ENCODE results near the gene AGPAT4. TPM values are rescaled to one million over a fixed set of nuclear protein-coding genes. Genes with fewer than 3 reads are reported as not detected.
A peak's percentile ranks its signal among the peaks of the same experiment; 100 is the strongest.
"Not testable (repeated sequence)": the region's sequence is repeated elsewhere in the genome, so short reads cannot be mapped to it uniquely, and the experiment has no call there.

The AGPAT4 gene
- 1 to 10 TPM; 1.9 to 2.5 TPM for total RNA-seq

DNA sequence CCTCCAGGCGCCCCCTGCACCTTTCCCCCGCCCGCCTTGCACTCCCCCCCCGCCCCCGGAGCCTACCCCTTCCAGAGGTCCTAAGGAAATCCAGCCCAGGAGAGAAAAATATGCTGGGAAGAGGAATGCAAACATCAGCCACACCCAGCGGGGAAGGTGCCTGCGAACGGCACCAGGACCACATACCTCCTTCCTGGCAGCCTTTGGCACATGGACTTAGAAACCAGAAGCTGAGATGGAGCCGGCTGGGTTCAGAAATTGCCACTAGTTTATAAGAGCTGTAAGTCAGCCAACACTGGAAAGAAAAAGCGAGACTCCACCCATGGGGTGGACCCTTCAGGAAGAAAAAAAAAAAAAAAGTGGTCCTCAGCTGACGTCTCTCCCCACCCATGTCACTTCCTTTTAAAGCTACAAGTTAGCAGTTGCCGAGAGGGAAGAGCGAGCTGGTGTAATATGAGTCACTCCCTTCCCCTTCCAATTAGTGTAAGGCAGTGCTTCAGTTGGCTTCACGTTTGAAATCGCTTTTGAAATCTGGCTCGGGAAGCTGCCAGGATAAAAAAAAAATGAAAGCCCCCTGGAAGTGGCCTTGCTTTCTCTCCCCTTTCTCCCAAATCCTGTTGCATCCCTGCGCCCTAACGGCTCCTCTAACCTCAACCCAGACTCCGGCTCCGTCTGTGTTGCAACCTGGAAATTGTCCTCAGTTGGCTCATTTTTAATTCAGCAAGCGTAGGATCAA lies at the start of gene AGPAT4:
TSS of gene AGPAT4 (minus strand) at position 310 of the 736 bp plus-strand sequence. CDS start 41,848 bp downstream, outside the sequence.
- H3K4me1 Mint-ChIP-seq, result peaks cover 16% of the 10 kb centered on the region
- peaks cover 6% of the 10 kb centered on the region for H3K27me3 Mint-ChIP-seq
- peak; percentile 66 for DNase-seq

GRCh38 chr6:161319231-161319630 lies 45.4 kb upstream of the AGPAT4 start:
- H3K4me3 Mint-ChIP-seq, result no peak overlapping the region
- peaks cover 5% of the 10 kb centered on the region for H3K9me3 Mint-ChIP-seq
- DNase-seq, result no peak

More for the DNA sequence above, at the start of gene AGPAT4:
- Mint-ChIP-seq H3K4me3 (peak within 1 kb of the TSS; percentile 82), H3K36me3 (peaks cover 2% of the 10 kb centered on the region), H3K9me3 (no peaks in the 10 kb centered on the region), H3K27ac (peak within 1 kb of the TSS; percentile 87)

GRCh38 chr6:161318456-161318855 lies 44.6 kb upstream of the AGPAT4 start:
- Mint-ChIP-seq H3K27ac (no peak overlapping the region), H3K27me3 (peaks cover 3% of the 10 kb centered on the region), H3K36me3 (no peaks in the 10 kb centered on the region), H3K4me1 (no peaks in the 10 kb centered on the region), H3K4me3 (no peak overlapping the region), H3K9me3 (peaks cover 5% of the 10 kb centered on the region)
- DNase-seq, result no peak

More at GRCh38 chr6:161319231-161319630, 45.4 kb upstream of the AGPAT4 start:
- Mint-ChIP-seq H3K4me1 (no peaks in the 10 kb centered on the region), H3K27ac (no peak overlapping the region), H3K36me3 (no peaks in the 10 kb centered on the region), H3K27me3 (peaks cover 3% of the 10 kb centered on the region)

- H3K9me3 Mint-ChIP-seq, result peaks cover 4% of the 10 kb centered on the region
- no peak overlapping the region for H3K27ac Mint-ChIP-seq
- no peak for DNase-seq
- H3K4me3 Mint-ChIP-seq, result no peak overlapping the region
- H3K27me3 Mint-ChIP-seq, result peaks cover under 1% of the 10 kb centered on the region
- no peaks in the 10 kb centered on the region for H3K36me3 Mint-ChIP-seq
- H3K4me1 Mint-ChIP-seq, result no peaks in the 10 kb centered on the region
Measured at GRCh38 chr6:161316531-161316930, 42.7 kb upstream of the AGPAT4 start.

- not testable (repeated sequence) for DNase-seq, H3K36me3 Mint-ChIP-seq, H3K4me1 Mint-ChIP-seq, H3K9me3 Mint-ChIP-seq, H3K27me3 Mint-ChIP-seq, H3K27ac Mint-ChIP-seq, H3K4me3 Mint-ChIP-seq
Measured at GRCh38 chr6:161315246-161315917, 41.5 kb upstream of the AGPAT4 start.

- H3K4me1 Mint-ChIP-seq, H3K27ac Mint-ChIP-seq, H3K36me3 Mint-ChIP-seq, H3K9me3 Mint-ChIP-seq, H3K27me3 Mint-ChIP-seq, H3K4me3 Mint-ChIP-seq, DNase-seq: not testable (repeated sequence)
Measured at GRCh38 chr6:161314541-161315245, 40.8 kb upstream of the AGPAT4 start.

- Mint-ChIP-seq H3K36me3 (no peaks in the 10 kb centered on the region), H3K4me3 (no peak overlapping the region), H3K27ac (no peak overlapping the region), H3K4me1 (no peaks in the 10 kb centered on the region), H3K27me3 (no peaks in the 10 kb centered on the region), H3K9me3 (peaks cover 4% of the 10 kb centered on the region)
- no peak for DNase-seq
Measured at GRCh38 chr6:161313940-161314509, 40.2 kb upstream of the AGPAT4 start.

DNA sequence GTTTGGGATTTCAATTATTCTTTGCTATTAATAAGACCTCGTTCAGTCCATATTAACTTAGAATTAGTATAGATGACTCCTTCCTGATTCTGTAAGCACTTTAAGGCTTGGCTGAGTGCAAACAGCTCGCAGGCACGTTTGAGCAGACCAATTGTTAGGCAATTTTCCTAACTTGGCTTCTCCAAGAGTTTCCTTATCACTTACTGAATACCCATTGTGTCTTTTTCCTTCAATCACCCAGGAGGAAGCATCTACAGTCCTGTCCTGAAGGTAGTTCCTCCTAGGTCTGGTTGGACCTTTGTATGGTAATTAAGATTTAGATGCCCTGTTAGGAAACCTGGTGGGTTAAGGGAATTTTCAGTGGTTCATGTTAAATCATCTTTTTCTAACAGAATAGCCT lies 39.6 kb upstream of the AGPAT4 start:
- not testable (repeated sequence) for H3K27ac Mint-ChIP-seq, H3K27me3 Mint-ChIP-seq, H3K4me1 Mint-ChIP-seq

GRCh38 chr6:161309774-161310173 lies 35.9 kb upstream of the AGPAT4 start:
- H3K9me3 Mint-ChIP-seq, H3K27ac Mint-ChIP-seq, H3K4me1 Mint-ChIP-seq, H3K4me3 Mint-ChIP-seq, DNase-seq, H3K27me3 Mint-ChIP-seq, H3K36me3 Mint-ChIP-seq: not testable (repeated sequence)

More for the DNA sequence above, 39.6 kb upstream of the AGPAT4 start:
- H3K36me3 Mint-ChIP-seq, H3K9me3 Mint-ChIP-seq, H3K4me3 Mint-ChIP-seq, DNase-seq: not testable (repeated sequence)

DNA sequence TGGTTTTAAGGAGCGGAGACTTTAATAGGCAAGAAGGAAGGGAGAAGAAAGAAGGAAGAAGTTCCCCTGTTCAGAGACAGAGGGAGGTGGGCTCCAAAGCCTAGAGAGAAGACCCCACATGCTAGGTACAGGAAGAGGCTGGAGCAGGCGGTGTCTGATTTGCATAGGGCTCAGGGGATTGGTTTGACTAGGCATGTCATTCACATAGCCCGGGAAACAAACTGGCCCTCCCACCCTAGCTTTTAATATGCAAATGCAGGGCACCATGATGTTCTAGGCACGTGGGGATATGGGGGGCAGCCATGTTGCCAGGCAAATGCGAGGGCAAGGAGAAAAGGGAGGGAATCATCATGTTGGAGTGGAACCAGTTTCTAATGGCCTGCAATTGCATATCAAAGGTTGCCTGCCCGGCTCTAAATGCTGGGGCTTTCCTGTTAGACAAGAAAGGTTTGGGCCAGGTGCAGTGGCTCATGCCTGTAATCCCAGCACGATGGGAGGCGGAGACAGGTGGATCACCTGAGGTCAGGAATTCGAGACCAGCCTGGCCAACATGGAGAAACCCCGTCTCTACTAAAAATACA lies 34.3 kb upstream of the AGPAT4 start:
- no peak for DNase-seq

GRCh38 chr6:161305860-161306259 lies 32.0 kb upstream of the AGPAT4 start:
- no peaks in the 10 kb centered on the region for H3K9me3 Mint-ChIP-seq
- no peak overlapping the region for H3K27ac Mint-ChIP-seq
- no peak overlapping the region for H3K4me3 Mint-ChIP-seq
- H3K4me1 Mint-ChIP-seq, result no peaks in the 10 kb centered on the region
- DNase-seq, result no peak
- peaks cover 3% of the 10 kb centered on the region for H3K27me3 Mint-ChIP-seq
- no peaks in the 10 kb centered on the region for H3K36me3 Mint-ChIP-seq

More for the DNA sequence above, 34.3 kb upstream of the AGPAT4 start:
- Mint-ChIP-seq H3K27me3 (peaks cover 3% of the 10 kb centered on the region), H3K36me3 (no peaks in the 10 kb centered on the region), H3K9me3 (no peaks in the 10 kb centered on the region), H3K4me1 (no peaks in the 10 kb centered on the region), H3K4me3 (no peak overlapping the region), H3K27ac (no peak overlapping the region)

- H3K4me1 Mint-ChIP-seq, result no peaks in the 10 kb centered on the region
- no peaks in the 10 kb centered on the region for H3K36me3 Mint-ChIP-seq
- no peak for DNase-seq
Measured at GRCh38 chr6:161303628-161304340, 29.9 kb upstream of the AGPAT4 start.

GRCh38 chr6:161302949-161303348 lies 29.1 kb upstream of the AGPAT4 start:
- Mint-ChIP-seq H3K36me3 (no peaks in the 10 kb centered on the region), H3K27ac (no peak overlapping the region), H3K4me1 (no peaks in the 10 kb centered on the region), H3K27me3 (peaks cover 3% of the 10 kb centered on the region), H3K9me3 (no peaks in the 10 kb centered on the region), H3K4me3 (no peak overlapping the region)
- DNase-seq, result no peak

More at GRCh38 chr6:161303628-161304340, 29.9 kb upstream of the AGPAT4 start:
- peaks cover 3% of the 10 kb centered on the region for H3K27me3 Mint-ChIP-seq
- H3K9me3 Mint-ChIP-seq, result no peaks in the 10 kb centered on the region
- no peak overlapping the region for H3K4me3 Mint-ChIP-seq
- H3K27ac Mint-ChIP-seq, result no peak overlapping the region

DNA sequence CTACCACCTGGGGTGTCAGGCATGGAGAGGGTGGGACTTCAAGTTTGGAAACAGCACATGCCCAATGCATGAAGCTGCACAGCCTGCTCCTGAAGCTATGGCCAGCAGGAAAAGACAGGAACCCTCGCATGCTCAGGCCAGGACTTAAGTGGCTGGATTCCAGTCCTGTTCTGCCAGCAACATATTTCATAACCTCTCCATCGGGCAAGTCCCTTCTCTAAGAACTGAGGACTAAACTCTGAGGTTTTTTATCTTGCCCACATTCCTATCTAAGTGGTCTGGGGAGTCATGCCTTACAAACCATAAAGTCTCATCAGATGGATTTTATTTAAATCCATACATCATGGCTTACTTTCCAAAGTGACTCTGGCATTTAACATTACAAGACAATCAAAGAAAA lies 27.5 kb upstream of the AGPAT4 start:
- Mint-ChIP-seq H3K27me3 (peaks cover 3% of the 10 kb centered on the region), H3K36me3 (no peaks in the 10 kb centered on the region), H3K9me3 (no peaks in the 10 kb centered on the region), H3K4me1 (no peaks in the 10 kb centered on the region), H3K27ac (no peak overlapping the region), H3K4me3 (no peak overlapping the region)
- no peak for DNase-seq
